ENCODE results near the gene SGCA. TPM values are rescaled to one million over a fixed set of nuclear protein-coding genes. Genes with fewer than 3 reads are reported as not detected.

SGCA gene
- total and polyA plus RNA-seq, 2 of the 13 experiments (the other 11 are each of a cell fraction or from before 2014, with no cell fraction given): not detected

DNA sequence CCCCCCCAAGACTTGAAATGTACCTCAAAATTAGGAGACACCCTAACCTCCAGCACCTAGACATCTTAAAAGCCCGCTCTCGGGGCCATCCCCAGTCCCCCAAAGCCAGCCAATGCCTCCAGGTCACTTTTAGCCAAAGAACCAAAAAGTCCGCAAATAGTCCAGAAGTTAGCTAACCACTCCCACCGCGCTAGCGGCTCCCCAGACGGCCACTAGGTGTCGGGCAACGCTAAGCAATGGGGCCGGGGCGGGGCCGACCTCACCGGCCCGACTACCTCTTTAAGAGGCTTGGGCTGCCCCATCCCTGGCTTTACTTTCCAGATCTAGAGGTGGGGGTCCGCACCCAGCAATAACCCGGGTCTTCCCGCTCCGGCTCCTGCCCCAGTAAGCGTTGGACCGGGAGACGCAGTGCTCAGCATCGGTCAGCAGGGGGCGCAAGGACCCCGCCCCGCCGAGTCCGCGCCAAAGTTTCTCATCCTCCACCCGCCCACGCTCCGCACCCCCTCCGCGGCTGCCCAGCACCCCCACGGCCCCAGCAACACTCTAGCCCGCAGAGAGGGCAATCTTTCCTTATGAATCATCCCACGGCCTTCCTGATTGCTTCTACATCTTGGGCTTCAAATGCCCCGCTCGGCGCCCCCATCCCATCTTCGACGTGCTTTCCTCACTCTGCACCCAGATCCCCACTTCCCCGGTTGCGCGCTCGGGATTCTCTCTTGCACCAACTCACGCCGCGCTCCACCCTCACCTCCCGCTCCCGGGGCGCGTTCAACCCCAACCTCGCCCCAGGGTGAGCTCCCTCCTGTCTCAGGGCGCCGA lies 34.9 kb downstream of the SGCA start (continued):
- TF ChIP-seq, protein P1, sequence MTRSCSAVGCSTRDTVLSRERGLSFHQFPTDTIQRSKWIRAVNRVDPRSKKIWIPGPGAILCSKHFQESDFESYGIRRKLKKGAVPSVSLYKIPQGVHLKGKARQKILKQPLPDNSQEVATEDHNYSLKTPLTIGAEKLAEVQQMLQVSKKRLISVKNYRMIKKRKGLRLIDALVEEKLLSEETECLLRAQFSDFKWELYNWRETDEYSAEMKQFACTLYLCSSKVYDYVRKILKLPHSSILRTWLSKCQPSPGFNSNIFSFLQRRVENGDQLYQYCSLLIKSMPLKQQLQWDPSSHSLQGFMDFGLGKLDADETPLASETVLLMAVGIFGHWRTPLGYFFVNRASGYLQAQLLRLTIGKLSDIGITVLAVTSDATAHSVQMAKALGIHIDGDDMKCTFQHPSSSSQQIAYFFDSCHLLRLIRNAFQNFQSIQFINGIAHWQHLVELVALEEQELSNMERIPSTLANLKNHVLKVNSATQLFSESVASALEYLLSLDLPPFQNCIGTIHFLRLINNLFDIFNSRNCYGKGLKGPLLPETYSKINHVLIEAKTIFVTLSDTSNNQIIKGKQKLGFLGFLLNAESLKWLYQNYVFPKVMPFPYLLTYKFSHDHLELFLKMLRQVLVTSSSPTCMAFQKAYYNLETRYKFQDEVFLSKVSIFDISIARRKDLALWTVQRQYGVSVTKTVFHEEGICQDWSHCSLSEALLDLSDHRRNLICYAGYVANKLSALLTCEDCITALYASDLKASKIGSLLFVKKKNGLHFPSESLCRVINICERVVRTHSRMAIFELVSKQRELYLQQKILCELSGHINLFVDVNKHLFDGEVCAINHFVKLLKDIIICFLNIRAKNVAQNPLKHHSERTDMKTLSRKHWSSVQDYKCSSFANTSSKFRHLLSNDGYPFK (CRISPR knock-in tag; IDR thresholded peaks at IDR 0.05; ENCODE audit: borderline replicate concordance): peak; percentile 57; the same call in 1 of the 2 replicates
- TF ChIP-seq ZNF557 (CRISPR knock-in tag; IDR thresholded peaks at IDR 0.05): no peak
- peak; percentile 64; the same call in 1 of the 2 replicates for TF ChIP-seq KLF12 (CRISPR knock-in tag; IDR thresholded peaks at IDR 0.05; ENCODE audit: borderline replicate concordance)
- no peak for TF ChIP-seq ZNF234 (CRISPR knock-in tag; conservative IDR thresholded peaks at IDR 0.05)
- TF ChIP-seq ZSCAN29 (CRISPR knock-in tag; conservative IDR thresholded peaks at IDR 0.05): no peak
- no peak for TF ChIP-seq ZNF20 (CRISPR knock-in tag; IDR thresholded peaks at IDR 0.05)
- TF ChIP-seq ZSCAN25 (CRISPR knock-in tag; IDR thresholded peaks at IDR 0.05): peak; percentile 40; the same call in 1 of the 2 replicates
- TF ChIP-seq ZFP37 (CRISPR knock-in tag; IDR thresholded peaks at IDR 0.05; ENCODE audit: borderline replicate concordance): no peak
- no peak for TF ChIP-seq SAFB2 (CRISPR knock-in tag; IDR thresholded peaks at IDR 0.05; ENCODE audit: borderline replicate concordance, low read depth)
- no peak for TF ChIP-seq ADNP (CRISPR knock-in tag; IDR thresholded peaks at IDR 0.05)
- TF ChIP-seq SMAD1 (CRISPR knock-in tag; IDR thresholded peaks at IDR 0.05; ENCODE audit: borderline replicate concordance, low read depth): no peak
- no peak for TF ChIP-seq ZNF383 (CRISPR knock-in tag; IDR thresholded peaks at IDR 0.05; ENCODE audit: borderline replicate concordance)
- no peak for TF ChIP-seq NCOA5 (CRISPR knock-in tag; IDR thresholded peaks at IDR 0.05)
- TF ChIP-seq, protein P2, sequence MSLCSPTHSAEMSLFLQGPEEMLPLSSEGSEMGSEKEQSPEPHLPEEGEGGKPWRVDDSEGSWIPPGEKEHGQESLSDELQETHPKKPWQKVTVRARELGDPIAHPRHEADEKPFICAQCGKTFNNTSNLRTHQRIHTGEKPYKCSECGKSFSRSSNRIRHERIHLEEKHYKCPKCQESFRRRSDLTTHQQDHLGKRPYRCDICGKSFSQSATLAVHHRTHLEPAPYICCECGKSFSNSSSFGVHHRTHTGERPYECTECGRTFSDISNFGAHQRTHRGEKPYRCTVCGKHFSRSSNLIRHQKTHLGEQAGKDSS (CRISPR knock-in tag; IDR thresholded peaks at IDR 0.05; ENCODE audit: borderline replicate concordance, low read depth): peak; percentile 61; the same call in 1 of the 2 replicates
- TF ChIP-seq, protein P3, sequence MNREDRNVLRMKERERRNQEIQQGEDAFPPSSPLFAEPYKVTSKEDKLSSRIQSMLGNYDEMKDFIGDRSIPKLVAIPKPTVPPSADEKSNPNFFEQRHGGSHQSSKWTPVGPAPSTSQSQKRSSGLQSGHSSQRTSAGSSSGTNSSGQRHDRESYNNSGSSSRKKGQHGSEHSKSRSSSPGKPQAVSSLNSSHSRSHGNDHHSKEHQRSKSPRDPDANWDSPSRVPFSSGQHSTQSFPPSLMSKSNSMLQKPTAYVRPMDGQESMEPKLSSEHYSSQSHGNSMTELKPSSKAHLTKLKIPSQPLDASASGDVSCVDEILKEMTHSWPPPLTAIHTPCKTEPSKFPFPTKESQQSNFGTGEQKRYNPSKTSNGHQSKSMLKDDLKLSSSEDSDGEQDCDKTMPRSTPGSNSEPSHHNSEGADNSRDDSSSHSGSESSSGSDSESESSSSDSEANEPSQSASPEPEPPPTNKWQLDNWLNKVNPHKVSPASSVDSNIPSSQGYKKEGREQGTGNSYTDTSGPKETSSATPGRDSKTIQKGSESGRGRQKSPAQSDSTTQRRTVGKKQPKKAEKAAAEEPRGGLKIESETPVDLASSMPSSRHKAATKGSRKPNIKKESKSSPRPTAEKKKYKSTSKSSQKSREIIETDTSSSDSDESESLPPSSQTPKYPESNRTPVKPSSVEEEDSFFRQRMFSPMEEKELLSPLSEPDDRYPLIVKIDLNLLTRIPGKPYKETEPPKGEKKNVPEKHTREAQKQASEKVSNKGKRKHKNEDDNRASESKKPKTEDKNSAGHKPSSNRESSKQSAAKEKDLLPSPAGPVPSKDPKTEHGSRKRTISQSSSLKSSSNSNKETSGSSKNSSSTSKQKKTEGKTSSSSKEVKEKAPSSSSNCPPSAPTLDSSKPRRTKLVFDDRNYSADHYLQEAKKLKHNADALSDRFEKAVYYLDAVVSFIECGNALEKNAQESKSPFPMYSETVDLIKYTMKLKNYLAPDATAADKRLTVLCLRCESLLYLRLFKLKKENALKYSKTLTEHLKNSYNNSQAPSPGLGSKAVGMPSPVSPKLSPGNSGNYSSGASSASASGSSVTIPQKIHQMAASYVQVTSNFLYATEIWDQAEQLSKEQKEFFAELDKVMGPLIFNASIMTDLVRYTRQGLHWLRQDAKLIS (CRISPR knock-in tag; IDR thresholded peaks at IDR 0.05): no peak
- TF ChIP-seq, protein P4, sequence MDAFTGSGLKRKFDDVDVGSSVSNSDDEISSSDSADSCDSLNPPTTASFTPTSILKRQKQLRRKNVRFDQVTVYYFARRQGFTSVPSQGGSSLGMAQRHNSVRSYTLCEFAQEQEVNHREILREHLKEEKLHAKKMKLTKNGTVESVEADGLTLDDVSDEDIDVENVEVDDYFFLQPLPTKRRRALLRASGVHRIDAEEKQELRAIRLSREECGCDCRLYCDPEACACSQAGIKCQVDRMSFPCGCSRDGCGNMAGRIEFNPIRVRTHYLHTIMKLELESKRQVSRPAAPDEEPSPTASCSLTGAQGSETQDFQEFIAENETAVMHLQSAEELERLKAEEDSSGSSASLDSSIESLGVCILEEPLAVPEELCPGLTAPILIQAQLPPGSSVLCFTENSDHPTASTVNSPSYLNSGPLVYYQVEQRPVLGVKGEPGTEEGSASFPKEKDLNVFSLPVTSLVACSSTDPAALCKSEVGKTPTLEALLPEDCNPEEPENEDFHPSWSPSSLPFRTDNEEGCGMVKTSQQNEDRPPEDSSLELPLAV (CRISPR knock-in tag; conservative IDR thresholded peaks at IDR 0.05; ENCODE audit: low read depth): no peak
- TF ChIP-seq RAD51 (IDR thresholded peaks at IDR 0.05; ENCODE audit: borderline replicate concordance): no peak
- TF ChIP-seq XBP1 (CRISPR knock-in tag; IDR thresholded peaks at IDR 0.05): no peak
- no peak for TF ChIP-seq KAT7 (CRISPR knock-in tag; IDR thresholded peaks at IDR 0.05; ENCODE audit: borderline replicate concordance)
- TF ChIP-seq MATR3 (CRISPR knock-in tag; IDR thresholded peaks at IDR 0.05): no peak
- peak; percentile 91 for TF ChIP-seq SRSF1 (optimal IDR thresholded peaks at IDR 0.05; ENCODE audit: low read depth, low read length)
